Stomach (tissue), 9 donors: Measurements from ENCODE around the gene EEF2K. TPM values are rescaled to one million over a fixed set of nuclear protein-coding genes. Genes with fewer than 3 reads are reported as not detected.

Experiments used
- DNase-seq, 2 donors: peaks; one replicate each; pipeline versions ENCODE4 v3.0.0 to v3.0.0-alpha.2; 2013 to 2019
- H3K27ac ChIP-seq, 5 donors: fragments of 200-600 bp in 4 of 5; sonication (generic) in 4 of 5; one replicate each; pipeline ENCODE4 v1.5.1; 2013 to 2019; ENCODE audit warnings: mild to moderate bottlenecking in 1 of 5, moderate library complexity in 1 of 5
- H3K27me3 ChIP-seq, 3 donors: fragments of 200-600 bp; sonication (generic); one replicate each; pipeline ENCODE4 v1.5.1; 2017 to 2019; ENCODE audit warnings: mixed run types in 1 of 3
- H3K36me3 ChIP-seq, 4 donors: fragments of 200-600 bp; sonication (generic); 1 replicate in 3 of 4; 2 replicates in 1 of 4; pipeline ENCODE4 v1.5.1; 2016 to 2019
- H3K4me1 ChIP-seq, 4 donors: fragments of 200-600 bp; sonication (generic); one replicate each; pipeline ENCODE4 v1.5.1; 2016 to 2019
- H3K4me3 ChIP-seq, 4 donors: fragments of 200-600 bp; sonication (generic) in 3 of 4; one replicate each; pipeline ENCODE4 v1.5.1; 2016 to 2019; ENCODE audit warnings: mild to moderate bottlenecking in 1 of 4
- H3K9me3 ChIP-seq, 4 donors: fragments of 200-600 bp; sonication (generic); one replicate each; pipeline ENCODE4 v1.5.1; 2016 to 2019
- EP300 ChIP-seq: sonication (generic); formaldehyde crosslinking; IDR thresholded peaks from one replicate; pipeline ENCODE4 v1.6.1; 2017; ENCODE audit warnings: antibody characterized with exemption
- POLR2A ChIP-seq, 4 donors: fragments of 450-650 bp; IDR thresholded peaks; one replicate each; pipeline ENCODE4 v1.6.1; 2016; ENCODE audit warnings: antibody characterized with exemption in 4 of 4, control low read depth in 2 of 4, mild to moderate bottlenecking in 1 of 4, moderate library complexity in 1 of 4
- POLR2AphosphoS5 ChIP-seq, 3 donors: sonication (generic); formaldehyde crosslinking; IDR thresholded peaks; one replicate each; pipeline ENCODE4 v1.6.1; 2016; ENCODE audit warnings: antibody characterized with exemption in 3 of 3
- WGBS, 5 donors: extraction: QIAGEN DNeasy Blood & Tissue Kit in 3 of 5; methylation state at CpG; one replicate each; pipeline versions ENCODE4 v1.1.5 to v1.1.7; 2013 to 2018; 5-methylcytosine and 5-hydroxymethylcytosine counted together
- intact Hi-C: fragments of 100-400 bp; cut with DNase I; formaldehyde crosslinking; loops from one replicate; pipeline ENCODE4 v1.15.1; 2023; ENCODE audit warnings: low total_unique reads
- polyA plus RNA-seq, 3 donors: library from polyadenylated mRNA; stranded (reverse); fragments of 200-250 nt; gene quantifications; one replicate each; pipeline ENCODE4 v1.2.3, GENCODE V29; 2013
- total RNA-seq, 5 donors: library from RNA; depleted of rRNA; stranded (reverse); fragments of >200 nt; gene quantifications; one replicate each; pipeline versions ENCODE4 v1.1.0 to v1.2.3, GENCODE V29; 2014 to 2016
- TF ChIP-seq, protein P1 (sequence below), 7 experiments: fragments of 450-650 bp in 4 of 7; fragments of 200-600 bp in 3 of 7; sonication (generic) in 3 of 7; IDR thresholded peaks; one replicate each; pipeline ENCODE4 v1.5.1; 2016 to 2019; ENCODE audit warnings: antibody characterized with exemption in 7 of 7, control low read depth in 2 of 7, mild to moderate bottlenecking in 1 of 7
- donor health status: healthy with polysubstance abuse.
- donor health status: Bipolar disorder and iron deficiency.
- donor health status: healthy.

Gene EEF2K
- total and polyA plus RNA-seq, 8 donors: 3.4 to 170 (median 27.1) TPM

DNA sequence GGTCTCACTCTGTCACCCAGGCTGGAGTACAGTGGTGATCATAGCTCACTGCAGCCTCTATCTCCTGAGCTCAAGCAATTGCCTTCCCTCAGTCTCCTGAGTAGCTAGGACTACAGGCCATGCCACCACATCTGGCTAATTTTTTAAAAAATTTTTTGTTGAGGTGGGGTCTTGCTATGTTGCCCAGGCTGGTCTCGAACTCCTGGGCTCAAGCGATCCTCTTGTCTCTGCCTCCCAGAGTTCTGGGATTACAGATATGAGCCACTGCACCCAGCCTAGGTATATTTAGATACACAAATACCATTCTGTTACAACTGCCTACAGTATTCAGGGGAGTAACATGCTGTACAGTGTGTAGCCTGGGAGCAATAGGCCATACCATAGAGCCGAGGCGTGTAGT, 105.4 kb downstream of the EEF2K start:
- Histone ChIP-seq H3K4me3 (no peak overlapping the region), H3K27me3 (no peaks in the 10 kb centered on the region), H3K9me3 (no peaks in the 10 kb centered on the region), H3K36me3 (peaks cover 79 to 100% (median 100%) of the 10 kb centered on the region in 4 donors), H3K4me1 (no peaks in the 10 kb centered on the region), H3K27ac (no peak overlapping the region)
- WGBS, 5 donors: 81 to 94% (median 85%) methylated on average over 4 of the region's 4 CpGs
- no peak for DNase-seq
- no peak for TF ChIP-seq POLR2A (IDR thresholded peaks at IDR 0.05)
- no peak for TF ChIP-seq EP300
- TF ChIP-seq, protein P1, sequence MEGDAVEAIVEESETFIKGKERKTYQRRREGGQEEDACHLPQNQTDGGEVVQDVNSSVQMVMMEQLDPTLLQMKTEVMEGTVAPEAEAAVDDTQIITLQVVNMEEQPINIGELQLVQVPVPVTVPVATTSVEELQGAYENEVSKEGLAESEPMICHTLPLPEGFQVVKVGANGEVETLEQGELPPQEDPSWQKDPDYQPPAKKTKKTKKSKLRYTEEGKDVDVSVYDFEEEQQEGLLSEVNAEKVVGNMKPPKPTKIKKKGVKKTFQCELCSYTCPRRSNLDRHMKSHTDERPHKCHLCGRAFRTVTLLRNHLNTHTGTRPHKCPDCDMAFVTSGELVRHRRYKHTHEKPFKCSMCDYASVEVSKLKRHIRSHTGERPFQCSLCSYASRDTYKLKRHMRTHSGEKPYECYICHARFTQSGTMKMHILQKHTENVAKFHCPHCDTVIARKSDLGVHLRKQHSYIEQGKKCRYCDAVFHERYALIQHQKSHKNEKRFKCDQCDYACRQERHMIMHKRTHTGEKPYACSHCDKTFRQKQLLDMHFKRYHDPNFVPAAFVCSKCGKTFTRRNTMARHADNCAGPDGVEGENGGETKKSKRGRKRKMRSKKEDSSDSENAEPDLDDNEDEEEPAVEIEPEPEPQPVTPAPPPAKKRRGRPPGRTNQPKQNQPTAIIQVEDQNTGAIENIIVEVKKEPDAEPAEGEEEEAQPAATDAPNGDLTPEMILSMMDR (IDR thresholded peaks at IDR 0.05): no peak
- TF ChIP-seq POLR2AphosphoS5 (IDR thresholded peaks at IDR 0.05): no peak
- intact Hi-C loops: no loop called here

DNA sequence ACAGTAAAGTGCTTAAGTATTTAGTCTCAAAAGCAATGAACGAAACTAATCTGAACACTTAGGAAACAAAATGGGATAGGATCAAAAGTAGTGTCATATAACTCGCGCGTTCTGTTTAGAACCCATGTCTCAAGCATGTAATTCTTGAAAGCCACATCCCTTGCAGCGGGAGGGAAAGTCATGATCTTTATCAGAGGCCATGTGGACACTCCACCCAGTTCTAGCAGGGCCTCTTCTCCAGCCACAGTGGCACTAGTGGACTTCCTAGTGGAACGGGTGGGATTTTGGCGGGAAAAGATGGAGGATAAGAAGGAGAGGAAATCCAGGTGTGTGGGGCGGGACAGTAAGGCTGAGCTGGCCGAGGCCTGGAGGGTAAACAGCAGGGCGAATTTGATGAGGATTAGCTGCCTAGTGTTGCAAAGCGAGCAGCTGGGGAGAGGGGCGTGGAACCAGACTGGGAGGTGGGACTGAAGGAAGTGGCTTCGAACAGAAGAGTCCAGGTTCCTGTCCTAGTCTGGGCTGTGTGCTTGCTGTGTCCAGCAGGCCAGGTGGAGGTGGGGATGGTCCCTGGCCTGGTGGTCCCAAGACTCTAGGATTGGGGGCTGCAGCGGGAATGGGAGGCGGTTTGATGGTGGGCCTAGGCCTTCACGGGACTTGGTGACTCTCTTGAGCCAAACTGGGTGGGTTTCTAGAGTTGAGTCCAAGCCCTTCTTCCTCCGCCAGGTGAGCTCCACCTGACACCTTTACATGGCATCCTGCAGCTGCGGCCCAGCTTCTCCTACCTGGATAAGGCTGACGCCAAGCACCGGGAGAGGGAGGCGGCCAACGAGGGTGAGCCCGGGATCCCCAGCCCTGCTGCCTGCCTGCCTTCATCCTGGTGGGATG, 107.1 kb downstream of the EEF2K start:
- Histone ChIP-seq H3K27me3 (no peaks in the 10 kb centered on the region), H3K36me3 (peaks cover 75 to 100% (median 100%) of the 10 kb centered on the region in 4 donors), H3K4me3 (no peak overlapping the region), H3K27ac (no peak overlapping the region), H3K4me1 (no peaks in the 10 kb centered on the region), H3K9me3 (no peaks in the 10 kb centered on the region)
- DNase-seq: peak in 1 of 2 donors; percentile 10
- intact Hi-C loops: no loop called here
- TF ChIP-seq EP300 (no peak), POLR2AphosphoS5 (IDR thresholded peaks at IDR 0.05) (no peak), POLR2A (IDR thresholded peaks at IDR 0.05) (no peak)
- TF ChIP-seq, protein P1 (IDR thresholded peaks at IDR 0.05): no peak
- WGBS, 5 donors: 85 to 91% (median 89%) methylated on average over 13 to 23 of the region's 23 CpGs

DNA sequence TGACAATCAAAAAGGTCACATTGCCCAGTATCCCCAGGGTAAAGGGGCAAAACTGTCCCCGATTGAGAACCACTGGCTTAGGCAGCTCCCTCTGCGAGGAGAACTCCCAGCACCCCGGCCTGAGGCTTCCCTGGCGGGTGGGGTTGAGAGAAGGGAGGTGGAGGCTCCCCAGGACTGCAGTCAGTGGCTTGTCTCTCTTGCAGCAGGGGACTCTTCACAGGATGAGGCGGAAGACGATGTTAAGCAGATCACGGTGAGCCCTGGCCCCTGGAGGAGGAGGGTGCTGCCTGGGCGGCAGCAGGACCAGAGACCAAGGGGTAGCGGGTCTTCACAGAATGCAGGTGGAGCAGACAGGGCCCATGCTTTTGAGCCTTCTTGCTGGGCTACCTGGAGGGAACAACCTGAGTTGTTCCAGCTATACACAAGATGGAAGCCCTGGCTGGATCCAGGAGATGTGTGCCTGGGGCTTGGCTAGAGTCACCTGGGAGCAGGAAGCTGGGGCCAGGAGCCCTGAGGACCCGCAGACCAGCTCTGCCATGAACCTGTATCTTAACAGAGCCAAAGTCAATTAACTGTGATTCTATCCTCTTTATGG, 107.9 kb downstream of the EEF2K start:
- WGBS, 5 donors: 89 to 97% (median 95%) methylated on average over 6 to 10 of the region's 10 CpGs
- TF ChIP-seq EP300 (no peak), POLR2A (IDR thresholded peaks at IDR 0.05) (no peak), POLR2AphosphoS5 (IDR thresholded peaks at IDR 0.05) (no peak)
- TF ChIP-seq, protein P1 (IDR thresholded peaks at IDR 0.05): no peak

DNA sequence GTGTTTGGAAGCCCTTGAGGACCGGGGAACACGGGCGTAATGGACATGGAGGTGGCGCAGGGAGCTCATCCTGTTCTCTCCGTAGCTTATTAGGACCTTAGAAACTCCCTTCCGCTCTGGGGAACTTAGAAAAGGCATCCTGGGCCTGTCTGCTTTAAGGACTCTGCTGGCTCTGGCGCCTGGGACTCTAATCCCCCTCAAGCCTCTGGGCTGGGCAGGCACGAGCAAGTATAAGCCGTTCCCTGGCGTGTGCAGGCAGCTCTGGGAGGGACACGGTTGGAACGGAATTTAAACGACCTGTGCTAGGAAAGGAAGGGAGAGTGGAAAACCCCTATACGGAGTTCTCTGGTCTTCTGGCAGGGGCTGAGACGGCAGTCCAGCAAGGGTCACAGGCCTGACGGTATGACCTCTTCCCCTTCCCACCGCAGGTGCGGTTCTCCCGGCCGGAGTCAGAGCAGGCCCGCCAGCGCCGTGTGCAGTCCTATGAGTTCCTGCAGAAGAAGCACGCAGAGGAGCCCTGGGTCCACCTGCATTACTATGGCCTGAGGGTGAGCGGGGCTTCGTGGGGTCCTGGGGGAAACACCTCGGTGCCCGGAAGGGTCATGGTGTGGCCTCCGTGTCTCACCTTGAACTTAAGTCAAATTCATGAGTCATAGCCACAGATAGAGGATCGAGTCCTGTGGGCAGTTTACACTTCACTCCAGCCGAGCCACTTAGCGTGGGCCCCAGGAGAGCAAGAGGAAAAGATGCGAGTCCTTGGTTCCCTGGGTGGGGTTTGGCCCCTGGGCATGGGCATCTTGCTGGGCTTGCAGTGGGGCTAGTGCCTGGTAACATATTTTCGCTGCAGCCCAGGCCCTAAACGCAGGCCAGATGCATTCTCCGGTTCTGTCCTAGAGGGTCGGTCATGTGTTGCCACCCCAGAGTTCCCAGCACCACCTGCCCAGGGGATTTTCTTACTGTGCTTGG, 108.9 kb downstream of the EEF2K start:
- H3K27ac ChIP-seq: no peak overlapping the region
- intact Hi-C loops: no loop called here
- H3K27me3 ChIP-seq: no peaks in the 10 kb centered on the region

More for the DNA sequence above, 107.9 kb downstream of the EEF2K start:
- H3K9me3 ChIP-seq: no peaks in the 10 kb centered on the region
- DNase-seq: peak in 1 of 2 donors; percentile 16
- peaks cover 73 to 100% (median 100%) of the 10 kb centered on the region in 4 donors for H3K36me3 ChIP-seq
- intact Hi-C loops: no loop called here
- H3K27me3 ChIP-seq: no peaks in the 10 kb centered on the region
- H3K4me3 ChIP-seq: no peak overlapping the region
- H3K4me1 ChIP-seq: no peaks in the 10 kb centered on the region
- no peak overlapping the region for H3K27ac ChIP-seq

More for the DNA sequence above, 108.9 kb downstream of the EEF2K start:
- 83 to 91% (median 88%) methylated on average over 34 to 37 of the region's 37 CpGs for WGBS, 5 donors
- H3K36me3 ChIP-seq: peaks cover 73 to 100% (median 100%) of the 10 kb centered on the region in 4 donors
- H3K4me3 ChIP-seq: no peak overlapping the region
- peak in 1 of 2 donors; percentile 14 for DNase-seq
- H3K9me3 ChIP-seq: no peaks in the 10 kb centered on the region
- H3K4me1 ChIP-seq: no peaks in the 10 kb centered on the region
- TF ChIP-seq POLR2A (IDR thresholded peaks at IDR 0.05) (no peak), EP300 (no peak), POLR2AphosphoS5 (IDR thresholded peaks at IDR 0.05) (no peak)
- TF ChIP-seq, protein P1 (IDR thresholded peaks at IDR 0.05): no peak
